GM18508 (cell line): ENCODE data around the gene NID2.

Experiments used
- ATAC-seq: cut with Tn5 transposase; IDR thresholded peaks from one replicate; pipeline ENCODE4 v1.9.1; 2021; ENCODE audit warnings: moderate number of reproducible peaks; ENCODE audit not compliant: insufficient read depth, unreplicated experiment

Gene NID2

DNA sequence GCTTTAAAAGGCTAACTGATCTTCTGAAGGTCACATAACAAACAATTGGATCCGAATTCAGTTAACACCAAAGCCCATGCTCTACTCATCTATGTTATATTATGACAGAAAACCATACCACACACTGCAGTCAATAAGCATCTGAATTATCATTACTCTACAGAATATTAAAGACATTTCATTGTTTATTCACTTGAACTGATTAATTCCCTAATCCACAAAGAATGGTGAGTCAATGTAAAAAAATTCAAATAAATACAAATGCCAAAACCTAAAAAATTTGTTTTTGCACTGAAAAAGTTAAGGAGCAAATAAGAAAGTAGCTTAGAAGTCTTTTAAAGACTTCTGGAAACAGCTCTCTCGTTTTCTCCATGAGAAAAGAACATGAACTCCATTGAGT is 13.7 kb downstream of the NID2 start:
- no peak for ATAC-seq

DNA sequence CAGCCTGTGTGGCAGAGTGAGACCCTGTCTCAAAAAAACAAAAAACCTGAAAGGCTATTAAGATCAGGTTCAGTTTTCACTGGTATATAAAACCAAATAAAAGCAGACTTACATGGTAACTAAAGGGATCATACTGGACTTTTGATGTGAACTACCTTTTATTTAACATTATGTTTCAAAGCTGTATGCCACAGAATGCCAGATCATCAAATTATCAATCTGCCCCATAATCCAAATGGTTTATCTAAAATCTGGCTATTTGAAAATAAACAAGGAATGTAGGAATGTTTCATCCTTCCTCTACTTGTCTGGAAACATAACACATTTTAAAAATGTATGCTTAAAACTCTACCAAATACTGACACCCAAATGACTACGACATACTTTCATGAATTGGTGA is 14.2 kb downstream of the NID2 start:
- no peak for ATAC-seq

DNA sequence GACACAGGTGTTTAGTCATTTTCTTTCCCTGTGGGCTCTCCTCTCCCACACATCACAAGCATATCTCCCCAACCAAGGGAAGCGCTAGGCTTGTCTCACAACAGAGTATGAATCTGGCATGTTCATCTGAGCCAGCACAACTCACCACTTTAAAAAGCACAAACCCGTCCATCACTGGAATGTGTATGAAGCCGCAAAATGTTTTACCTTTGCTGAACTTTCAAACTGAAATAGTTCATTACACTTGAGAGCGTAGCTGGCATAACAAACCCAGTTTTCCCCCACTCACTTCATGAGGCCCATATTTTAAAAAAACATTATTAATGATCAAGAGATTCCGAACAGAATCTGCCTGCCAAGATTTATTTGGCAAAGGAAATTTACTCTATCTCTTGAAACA is 15.8 kb downstream of the NID2 start:
- ATAC-seq = no peak

DNA sequence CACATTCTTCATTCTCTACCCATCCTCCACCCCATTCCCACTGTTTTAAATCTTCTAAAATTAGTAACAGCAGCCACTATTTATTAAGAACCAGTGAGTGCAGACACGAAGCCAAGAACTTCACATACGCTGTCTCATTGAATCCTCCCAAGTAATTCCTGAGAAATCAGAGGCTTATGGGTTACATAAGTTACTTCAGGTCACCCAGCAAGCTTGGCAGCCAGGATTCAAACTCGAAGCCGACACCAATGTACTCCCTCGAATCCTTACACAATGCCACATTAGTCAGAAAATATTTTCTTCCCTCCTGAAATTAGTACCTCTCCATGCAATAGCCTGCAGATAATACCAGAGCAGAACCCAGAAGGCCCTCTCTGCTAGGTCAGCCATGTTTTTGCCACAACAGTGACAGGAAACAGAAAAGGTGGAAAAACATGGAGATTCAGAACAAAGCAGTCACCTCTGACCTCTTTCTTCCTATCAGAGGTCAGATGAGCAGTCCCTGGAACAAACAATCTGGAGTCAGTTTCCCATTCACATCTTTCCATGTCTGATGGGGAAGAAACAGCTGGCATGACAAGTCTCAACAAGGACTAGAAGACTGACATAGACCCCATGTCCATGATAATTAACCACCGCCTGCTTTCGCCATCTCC is 16.4 kb downstream of the NID2 start:
- no peak for ATAC-seq

DNA sequence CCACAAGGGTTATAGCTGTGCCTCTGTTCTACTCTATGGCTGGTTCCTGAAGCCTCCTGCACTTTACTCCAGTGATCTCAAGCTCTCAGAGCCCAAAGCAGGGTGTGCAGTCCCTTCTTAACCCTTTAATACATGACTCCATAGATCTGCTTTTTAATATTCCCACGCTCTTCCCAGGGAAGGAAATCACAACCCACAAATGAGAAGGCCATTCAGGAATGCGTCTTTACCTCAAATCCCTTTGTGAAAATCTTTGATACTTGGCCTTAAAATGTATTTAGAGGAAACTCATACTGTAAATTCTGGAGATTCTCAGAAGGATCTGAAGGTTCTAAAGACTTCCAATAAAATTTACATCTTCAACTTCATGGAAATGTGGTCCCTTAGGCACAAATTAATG is 17.0 kb downstream of the NID2 start:
- no peak for ATAC-seq

DNA sequence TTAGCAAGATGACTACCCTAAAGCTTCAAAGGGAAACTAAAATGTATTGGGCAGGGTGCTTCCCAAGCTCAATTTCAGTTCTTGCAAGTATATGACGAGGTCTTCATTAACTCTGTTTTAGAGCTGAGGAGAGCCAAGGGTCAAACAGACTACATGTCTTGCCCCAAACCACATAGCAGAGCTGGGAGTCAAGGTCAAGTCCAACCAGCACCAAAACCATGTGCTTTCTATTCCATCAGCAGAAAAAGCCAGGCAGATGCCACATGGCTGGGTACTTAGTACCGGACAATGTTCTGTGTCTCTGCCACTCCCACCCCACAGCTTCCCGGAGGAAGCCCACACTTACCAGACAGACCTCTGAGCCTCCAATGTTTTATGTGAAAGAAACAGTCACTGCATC is 17.6 kb downstream of the NID2 start:
- no peak for ATAC-seq

DNA sequence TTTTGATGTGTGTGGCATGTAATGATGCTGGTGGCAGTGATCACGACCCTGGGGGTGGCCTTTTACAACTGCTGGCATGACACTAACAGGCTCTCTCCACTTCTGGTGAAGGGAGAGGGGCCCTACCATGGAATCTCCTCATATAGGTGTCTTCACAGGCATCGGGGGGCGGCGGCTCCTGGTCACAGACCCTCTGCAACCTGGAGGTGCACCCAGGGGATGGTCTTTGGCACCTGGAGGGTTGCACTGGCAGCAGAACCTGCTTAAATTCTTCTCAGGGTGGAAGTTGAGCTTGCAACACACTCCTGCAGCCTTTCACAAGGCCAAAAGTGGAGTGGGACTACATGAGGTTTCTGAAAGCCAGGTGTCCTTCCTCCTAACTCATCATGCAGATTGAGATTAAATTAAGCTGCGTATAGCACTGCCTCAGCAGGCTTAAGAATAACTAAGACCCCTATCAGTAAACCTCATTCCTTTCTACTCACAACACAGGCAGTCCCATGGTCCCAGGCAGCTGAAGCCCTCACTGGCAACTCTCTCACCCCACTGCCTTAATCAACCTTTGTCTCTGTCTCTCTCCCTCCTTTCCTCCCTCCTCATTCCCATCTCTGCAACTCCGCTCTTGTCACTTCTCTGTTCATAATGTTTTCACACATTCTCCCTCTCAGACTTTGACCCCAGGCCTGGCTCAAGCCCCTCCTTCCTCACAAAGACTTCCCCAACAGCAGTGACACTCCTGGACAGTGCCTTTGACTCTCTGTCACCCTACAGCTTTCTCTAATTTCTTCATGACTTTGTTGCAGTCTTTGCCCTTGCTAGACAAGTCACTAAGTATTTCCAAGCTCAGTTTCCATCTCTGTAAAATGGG is 18.9 kb downstream of the NID2 start:
- no peak for ATAC-seq

DNA sequence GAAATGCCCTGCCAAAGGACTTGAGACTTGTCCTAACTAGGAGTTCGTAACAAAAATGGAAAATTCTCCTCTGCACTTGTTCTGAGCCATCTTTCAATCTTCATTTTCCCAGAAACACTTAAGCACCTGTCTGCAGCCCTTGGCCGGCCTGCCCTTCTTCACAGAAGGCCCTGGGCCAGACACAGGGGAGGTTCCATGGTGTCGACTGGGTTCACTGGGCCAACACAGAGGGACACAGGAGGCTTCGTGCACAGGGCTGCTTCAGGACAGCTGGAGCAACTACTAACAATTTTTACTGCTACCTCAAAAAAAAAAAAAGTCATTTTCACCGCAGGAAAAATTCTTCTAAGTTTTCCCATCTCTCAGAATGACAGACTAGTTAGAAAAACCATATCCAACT is 19.6 kb downstream of the NID2 start:
- no peak for ATAC-seq

DNA sequence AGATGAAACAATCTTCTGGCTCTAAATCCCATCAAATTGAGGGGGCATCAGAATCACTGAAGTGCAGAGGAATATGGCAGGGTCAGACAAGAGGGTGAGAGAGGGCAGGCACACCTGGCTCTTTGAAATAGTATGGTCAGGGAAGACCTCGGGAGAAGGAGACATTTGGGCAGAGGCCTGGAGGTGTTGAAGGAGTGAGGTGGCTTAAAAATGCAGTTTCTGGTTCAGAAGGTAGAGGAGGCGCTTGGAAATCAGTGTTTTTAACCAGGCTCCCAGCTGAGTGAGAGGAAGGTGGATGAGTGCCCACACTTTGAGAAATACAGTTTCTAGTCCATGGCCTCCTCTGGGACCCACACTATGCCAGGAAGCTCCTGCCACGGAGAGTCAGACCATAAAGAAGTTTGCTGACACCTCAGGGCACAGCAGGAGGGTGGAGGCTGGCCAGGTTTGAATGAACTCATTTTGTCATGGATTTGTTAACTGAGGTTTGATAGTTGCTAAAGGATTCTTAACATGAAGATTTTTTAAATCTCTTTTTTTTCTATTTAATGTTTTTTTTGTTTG is 20.1 kb downstream of the NID2 start:
- no peak for ATAC-seq

DNA sequence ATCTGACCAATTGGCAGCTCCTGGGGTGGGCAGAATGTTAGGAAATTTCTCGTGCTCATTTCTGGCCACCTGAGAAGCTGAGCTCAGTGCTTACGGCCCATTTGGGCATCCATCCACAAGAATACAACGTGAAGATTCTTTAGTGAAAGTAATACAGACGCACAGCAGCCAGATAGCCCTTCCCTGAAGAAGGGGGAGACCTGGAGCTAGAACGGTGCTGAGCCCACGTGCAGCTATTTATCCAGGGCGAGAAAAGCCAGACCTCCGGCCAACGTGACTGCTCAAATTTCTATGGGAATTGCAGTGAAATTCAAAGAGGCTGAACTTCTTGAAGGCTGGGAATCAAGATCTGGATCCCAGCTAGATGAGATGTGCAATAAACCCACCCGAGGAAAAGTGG is 20.7 kb downstream of the NID2 start:
- no peak for ATAC-seq

DNA sequence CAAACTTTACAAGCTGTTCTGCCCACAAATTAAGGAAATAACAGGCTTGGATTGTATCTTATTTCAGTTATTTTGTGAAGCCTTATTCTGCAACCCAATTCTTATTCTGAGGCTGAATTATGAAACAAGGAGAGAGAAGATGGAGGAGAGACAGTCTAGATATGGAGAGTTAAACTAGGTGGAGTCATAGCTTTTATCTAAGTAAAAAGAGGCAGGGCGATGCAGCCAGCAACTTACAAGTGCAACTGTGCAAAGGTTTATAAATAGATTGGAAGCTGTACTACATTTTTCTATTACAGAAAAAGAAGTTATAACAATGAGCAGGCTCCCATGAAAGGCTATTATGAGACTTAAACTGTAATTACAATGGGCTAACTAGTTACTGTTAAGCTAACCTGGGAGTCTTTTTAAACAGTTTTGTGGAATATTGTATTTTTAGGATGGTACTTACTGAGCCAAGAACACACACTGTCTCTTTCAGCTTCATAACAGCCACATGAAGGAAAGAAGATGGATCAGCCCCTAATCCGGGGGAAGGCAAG is 22.4 kb downstream of the NID2 start:
- no peak for ATAC-seq

DNA sequence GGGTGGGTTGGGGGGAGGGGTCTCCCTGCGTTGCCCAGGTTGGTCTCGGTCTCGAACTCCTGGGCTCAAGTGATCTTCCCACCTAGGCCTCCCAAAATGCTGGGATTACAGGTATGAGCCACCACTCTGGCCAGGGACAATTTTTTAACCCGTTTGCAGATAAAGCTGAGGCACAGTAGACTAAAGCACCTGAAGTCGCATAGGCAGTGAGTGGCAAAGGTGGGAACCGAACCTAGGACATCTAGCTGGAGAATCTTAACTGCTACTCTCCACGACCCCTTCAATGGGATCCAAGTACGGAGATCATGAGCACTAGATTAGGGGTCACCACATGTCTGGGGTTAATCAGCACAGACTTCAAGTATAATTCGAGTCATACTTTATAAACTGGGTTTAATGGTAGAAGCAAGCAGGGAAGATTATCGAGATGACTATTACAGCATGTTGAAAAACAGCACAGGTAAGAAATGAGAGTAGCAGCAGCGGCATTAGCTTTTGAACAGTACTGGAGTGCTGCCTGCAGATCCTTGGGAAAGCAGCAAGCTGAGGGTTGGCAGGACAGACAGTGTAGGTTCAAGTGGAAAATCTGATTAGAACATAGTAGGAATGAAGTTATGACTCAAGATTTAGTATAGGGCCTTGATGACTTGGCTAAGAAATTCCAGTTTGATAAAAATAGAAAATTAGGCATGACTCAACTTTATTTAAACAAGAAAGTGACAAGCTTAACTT is 23.9 kb downstream of the NID2 start:
- ATAC-seq = no peak

DNA sequence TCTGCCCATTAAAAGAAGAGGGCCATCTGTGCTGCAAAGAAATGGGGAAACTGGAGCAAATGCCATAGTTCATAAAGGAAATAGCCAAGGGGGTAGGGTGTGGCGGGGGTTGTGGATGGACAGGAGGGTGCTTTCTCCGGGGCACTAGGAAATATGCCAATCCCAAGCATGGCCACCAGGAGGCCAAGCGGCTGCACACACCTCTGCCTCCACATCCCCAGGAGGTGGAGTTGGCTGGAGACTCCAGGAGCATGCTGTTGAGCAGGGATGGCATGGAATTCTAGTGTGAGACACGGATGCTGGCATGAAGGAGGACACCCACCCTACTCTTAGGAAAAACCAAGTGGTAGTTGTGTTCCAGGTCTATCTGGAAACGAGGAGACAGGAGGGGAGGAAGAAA is 25.2 kb downstream of the NID2 start:
- no peak for ATAC-seq

DNA sequence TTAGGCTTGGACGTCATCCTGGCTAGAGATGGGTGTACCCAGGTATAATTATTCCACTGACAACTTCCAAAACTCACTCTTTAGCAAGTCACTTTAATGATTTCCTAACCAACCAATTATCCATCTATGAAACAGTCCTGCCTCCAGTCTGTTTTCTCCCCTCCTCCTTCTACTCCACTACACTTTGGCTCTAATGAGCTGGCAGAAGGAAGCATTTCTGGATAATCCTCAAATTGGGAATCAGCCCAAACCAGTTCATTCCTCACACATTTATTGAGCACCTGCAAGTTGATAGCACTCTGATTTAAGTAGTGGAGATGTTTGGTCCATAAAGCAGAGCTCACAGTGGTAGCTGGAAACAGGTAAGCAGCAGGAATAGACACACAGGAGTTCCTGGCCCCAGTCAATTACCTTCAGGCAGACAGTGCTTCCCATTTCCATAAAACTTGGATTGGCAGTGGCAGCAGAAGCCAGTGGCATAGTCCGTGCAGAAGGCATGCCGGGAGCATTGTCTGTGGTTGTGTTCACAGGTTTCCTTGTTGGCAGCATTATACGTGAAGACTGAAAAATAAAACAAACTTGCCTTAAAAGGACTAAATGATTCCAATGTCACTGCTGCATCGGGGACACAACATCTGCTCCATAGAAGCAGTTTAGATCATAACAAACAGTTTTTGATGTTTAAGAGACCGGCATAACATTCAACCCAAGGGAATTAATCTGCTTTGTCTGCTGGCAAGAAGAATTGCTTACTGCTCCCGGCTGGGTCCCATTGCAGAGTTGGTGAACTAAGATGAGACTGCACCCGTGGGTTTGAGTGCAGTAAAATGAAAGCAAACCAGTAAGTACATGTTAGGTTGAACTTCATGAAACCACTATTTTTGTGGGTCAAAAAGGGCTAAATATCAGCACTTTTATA is 26.2 kb downstream of the NID2 start:
- ATAC-seq = no peak

DNA sequence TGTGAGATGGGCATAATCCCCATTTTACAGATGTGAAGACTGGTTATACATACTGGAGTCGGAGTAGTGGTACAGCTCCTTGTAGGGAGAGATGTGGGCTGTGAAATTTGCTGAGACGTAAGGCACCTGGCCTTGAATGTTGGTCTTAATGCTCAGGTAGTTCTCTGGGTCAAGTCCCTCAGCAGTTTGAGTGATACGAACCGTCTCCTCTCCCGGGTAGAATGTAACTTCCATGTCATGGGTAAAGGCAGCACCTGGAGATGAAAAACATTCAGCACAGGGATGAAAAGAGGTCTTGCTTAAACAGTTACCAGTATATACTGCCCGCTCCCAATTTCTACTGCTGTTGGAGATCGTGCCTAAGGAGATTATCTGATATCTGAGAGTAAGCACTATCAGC is 28.3 kb downstream of the NID2 start:
- ATAC-seq = no peak

DNA sequence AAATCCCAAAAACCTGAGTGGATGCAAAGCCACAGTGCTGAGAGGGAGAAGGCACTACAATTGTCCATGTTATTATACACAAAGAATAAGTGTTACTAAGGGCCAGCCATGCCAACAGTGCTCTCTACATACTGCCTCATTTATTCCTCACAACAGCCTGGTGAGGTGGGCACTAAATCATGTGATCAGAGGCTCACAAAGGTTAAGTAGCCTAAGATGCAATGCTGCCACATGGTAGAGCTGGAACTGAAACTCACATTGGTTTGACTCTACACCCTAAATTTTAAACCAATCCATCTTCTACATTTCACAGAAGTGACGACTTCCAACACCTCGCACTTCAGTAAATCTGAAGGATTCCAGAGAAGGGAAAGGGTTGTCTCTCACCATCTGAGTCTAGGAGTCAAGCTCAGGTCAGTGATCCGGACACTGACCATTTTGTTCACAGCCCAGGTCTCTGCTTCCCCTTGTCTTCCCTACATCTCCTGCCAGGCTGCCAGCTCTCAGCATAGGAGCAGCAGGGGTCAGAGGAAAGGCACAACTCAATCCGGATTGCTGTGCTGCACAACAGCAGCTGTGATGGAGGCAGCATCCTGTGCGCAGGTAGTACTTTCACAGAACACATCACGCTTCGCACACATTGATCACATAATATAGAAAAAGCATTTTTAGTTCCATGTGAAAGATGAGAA is 29.6 kb downstream of the NID2 start:
- no peak for ATAC-seq

DNA sequence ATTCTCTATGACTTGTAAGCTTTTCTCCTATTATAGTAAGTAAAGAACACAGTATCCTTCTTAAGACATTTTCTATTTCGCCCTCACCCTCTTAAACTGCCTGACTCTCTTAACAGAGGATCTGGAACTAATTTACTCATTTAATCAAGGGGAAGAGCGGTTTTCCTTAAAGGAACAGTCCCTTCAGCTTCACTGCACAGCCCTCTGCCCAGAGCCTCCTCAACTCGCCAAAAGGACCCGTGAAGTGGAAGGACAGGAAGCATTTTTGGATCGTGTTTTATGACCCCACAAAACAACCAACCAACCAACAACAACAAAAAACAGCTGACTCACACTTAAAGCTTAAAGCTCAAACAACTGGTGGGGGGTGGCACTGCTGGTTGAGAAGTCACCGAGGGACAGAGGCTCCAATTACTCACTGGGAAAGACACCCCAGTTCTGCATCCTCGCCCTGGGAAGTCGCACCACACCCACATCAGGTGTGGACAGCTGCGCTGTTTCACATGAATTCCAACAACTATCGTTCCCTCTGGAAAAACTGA is 35.7 kb downstream of the NID2 start:
- ATAC-seq = no peak

DNA sequence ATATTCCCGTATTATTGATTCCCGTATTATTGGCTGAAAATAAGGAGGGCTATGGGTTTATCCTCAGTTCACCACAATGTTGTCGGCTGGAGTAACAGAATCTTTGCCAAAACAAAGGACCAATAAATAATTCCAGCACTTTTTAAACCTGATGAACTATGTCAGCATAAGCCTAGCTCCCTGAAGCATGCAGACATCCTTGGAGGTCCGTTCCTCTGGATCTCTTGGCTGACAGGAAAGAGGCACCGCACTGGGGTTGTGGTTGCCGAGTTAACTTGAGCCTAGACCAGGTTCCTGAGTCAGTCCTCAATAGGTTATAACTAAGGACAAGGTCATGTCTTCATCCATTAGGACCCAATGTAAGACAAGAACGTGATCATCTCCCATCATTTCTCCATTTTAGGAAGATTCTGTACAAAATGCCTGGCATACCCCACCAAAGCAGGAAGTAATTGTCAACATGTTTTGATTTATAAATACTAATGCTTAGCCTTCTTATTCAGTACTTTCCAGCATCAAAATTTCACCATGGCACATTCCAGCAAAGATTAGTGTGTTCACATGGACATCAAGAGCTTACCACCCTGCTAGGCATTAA is 36.6 kb downstream of the NID2 start:
- no peak for ATAC-seq
